Sigmoid colon (tissue), 3 donors: Measurements from ENCODE around the gene RACGAP1.

ENCODE experiments used
- POLR2A ChIP-seq, 2 donors: fragments of 450-650 bp; IDR thresholded peaks; one replicate each; pipeline ENCODE4 v1.6.1; 2016; ENCODE audit warnings: antibody characterized with exemption in 2 of 2, mild to moderate bottlenecking in 2 of 2, moderate library complexity in 2 of 2
- TF ChIP-seq, protein P1 (sequence below), 4 experiments: fragments of 450-650 bp in 3 of 4; fragments of 200-600 bp in 1 of 4; IDR thresholded peaks; one replicate each; pipeline ENCODE4 v1.5.1; 2016 to 2019; ENCODE audit warnings: antibody characterized with exemption in 4 of 4, mild to moderate bottlenecking in 3 of 4, moderate library complexity in 2 of 4

GRCh38 chr12:50043308-50043707 lies 18.0 kb upstream of the RACGAP1 start:
- TF ChIP-seq, protein P1, sequence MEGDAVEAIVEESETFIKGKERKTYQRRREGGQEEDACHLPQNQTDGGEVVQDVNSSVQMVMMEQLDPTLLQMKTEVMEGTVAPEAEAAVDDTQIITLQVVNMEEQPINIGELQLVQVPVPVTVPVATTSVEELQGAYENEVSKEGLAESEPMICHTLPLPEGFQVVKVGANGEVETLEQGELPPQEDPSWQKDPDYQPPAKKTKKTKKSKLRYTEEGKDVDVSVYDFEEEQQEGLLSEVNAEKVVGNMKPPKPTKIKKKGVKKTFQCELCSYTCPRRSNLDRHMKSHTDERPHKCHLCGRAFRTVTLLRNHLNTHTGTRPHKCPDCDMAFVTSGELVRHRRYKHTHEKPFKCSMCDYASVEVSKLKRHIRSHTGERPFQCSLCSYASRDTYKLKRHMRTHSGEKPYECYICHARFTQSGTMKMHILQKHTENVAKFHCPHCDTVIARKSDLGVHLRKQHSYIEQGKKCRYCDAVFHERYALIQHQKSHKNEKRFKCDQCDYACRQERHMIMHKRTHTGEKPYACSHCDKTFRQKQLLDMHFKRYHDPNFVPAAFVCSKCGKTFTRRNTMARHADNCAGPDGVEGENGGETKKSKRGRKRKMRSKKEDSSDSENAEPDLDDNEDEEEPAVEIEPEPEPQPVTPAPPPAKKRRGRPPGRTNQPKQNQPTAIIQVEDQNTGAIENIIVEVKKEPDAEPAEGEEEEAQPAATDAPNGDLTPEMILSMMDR (IDR thresholded peaks at IDR 0.05) = no peak
- no peak for TF ChIP-seq POLR2A (IDR thresholded peaks at IDR 0.05)
